Inflammatory macrophage treated with lipopolysaccharide for 4 hours (primary cell): Measurements from ENCODE around the gene SEMA3B.
"Not testable (repeated sequence)": the region's sequence is repeated elsewhere in the genome, so short reads cannot be mapped to it uniquely, and the experiment has no call there.

Source experiments
- DNase-seq: peaks from one replicate; pipeline ENCODE4 v3.0.0-alpha.2; 2020

The SEMA3B gene

GRCh38 chr3:50295553-50296431 lies 26.8 kb downstream of the SEMA3B start:
- no peak for DNase-seq

DNA sequence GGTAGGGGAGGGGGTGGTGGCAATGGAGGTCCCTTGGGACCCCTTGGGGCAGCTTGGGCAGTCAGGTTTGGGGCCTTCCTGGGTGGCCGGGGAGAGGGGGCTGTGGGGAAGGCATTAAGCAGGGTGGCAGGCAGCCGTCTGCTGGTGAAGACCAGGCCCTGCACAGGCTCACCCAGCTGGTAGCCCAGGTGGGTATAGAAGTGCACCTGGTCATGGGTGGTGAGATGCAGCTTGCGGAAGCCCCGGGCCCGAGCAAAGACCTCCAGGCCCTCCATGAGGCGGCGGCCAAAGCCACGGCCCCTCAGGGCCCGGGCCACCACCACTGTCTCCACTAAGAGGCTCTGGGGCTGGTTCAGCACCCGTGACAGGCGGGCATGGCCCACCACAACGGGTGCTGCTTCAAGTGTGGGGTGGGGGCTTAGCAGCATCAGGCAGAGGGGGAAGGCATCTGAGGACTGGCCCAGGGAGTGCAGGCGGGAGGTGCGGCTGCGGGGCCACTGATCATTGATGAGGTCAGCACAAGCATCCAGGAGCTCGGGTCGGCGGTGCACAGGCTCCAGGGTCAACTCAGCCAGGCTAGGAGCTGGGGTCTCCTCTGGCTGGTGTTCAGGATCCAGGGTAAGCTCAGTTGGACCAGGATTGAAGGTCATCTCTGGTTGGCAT lies 27.9 kb downstream of the SEMA3B start:
- no peak for DNase-seq

- DNase-seq, result no peak
These were observed 28.4 kb downstream of the SEMA3B start for GRCh38 chr3:50297384-50297775.

DNA sequence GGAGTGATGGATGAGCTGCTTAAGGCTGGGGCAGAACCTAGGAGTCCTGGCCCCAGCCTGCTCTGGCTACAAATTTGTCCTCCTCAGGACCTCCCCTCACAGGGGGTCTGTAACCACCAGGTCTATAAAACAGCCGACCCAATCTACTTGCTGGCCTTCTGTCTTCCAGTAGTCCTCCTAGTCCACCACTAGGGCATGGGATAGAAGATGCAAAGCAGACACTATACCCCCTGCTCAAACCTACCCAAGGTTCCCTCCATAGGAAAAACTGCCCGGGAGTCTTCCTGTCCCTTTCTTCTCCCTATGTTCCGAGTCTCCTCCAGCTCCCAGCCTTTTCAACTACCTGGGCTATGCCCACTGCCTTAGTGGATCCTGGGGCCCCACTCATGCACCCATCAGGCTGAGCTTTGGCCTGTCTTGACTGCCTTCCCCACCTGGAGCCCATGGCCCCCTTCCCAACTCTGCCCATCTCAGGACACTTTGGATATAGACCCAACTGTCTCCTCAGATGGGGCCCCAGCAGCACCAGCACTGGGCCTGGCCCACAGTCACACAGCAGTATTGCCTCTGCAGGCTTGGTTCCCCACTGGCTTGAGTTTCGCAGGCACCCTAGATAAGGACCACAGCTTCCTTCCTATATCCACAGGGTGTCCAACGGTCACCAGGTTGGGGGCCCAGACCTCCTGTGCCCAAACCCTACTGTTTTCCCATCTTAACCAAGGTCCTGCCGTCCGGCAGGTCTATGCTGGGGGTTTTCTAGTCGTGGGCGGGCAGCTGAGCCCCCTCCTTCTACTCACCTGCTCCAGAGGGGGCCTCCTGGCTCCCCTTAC lies 29.2 kb downstream of the SEMA3B start:
- DNase-seq, result peak; percentile 21

GRCh38 chr3:50298836-50299637 lies 30.1 kb downstream of the SEMA3B start, which contains the start of the genes HYAL3 and NAA80:
Gene HYAL3 (minus strand): TSS chr3:50299405. CDS start chr3:50295602, 3,803 bp downstream.
Gene NAA80 (minus strand): TSS chr3:50299405. CDS start chr3:50297463, 1,942 bp downstream.
- peak; percentile 100 for DNase-seq

GRCh38 chr3:50299638-50299928 lies 30.6 kb downstream of the SEMA3B start:
- no peak for DNase-seq

- peak; percentile 86 for DNase-seq
These were observed 31.2 kb downstream of the SEMA3B start for GRCh38 chr3:50299929-50300680.

- DNase-seq, result no peak
These were observed 31.8 kb downstream of the SEMA3B start for GRCh38 chr3:50300681-50301254.

DNA sequence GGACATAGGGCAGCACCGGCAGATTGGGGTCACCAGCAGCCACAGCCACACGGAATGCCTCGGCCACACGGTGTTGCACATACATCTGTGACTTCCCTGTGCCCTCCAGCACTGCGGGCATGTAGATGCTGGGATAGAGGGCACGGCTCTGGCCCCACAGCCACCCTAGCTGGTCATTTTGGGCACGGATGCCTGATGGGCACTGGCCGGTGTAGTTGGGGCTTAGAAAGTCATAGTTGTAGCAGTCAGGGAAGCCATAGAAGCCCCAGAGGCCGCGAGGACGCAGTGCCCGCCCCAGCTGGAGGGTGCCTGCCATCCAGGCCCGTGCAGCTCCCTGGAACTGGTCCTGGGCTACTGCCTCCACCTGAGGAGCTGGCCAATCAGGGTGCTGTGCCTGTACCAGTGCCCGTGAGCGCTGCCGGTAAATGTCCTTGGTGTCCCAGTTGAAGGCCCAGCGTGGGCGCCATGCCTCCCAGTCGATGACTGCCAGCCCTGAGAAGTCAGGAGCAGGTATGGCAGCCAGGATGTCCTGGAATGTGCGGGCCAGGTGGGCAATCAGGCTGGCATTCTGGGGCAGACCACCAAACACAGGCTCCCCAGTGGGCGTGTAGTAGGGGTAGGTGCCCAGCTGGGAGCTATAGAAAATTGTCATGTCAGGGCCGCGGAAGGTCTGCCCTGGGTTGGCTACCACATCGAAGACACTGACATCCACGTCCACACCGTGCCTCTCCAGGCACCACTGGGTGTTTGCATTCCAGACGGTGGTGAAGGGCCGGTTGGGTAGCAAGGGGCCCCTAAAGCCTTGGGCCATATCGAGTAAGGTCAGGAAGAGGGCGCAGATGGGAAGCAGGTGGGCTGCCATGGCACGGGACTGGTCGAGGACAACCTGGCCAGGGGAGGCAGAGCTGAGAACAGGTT lies 33.4 kb downstream of the SEMA3B start:
- no peak for DNase-seq

- no peak for DNase-seq
These were observed 34.3 kb downstream of the SEMA3B start, which contains the start of gene HYAL1 for GRCh38 chr3:50303013-50303815. Gene HYAL1 (minus strand): TSS chr3:50303574. CDS start chr3:50302956, 618 bp downstream.

- no peak for DNase-seq
These were observed 35.7 kb downstream of the SEMA3B start for GRCh38 chr3:50304601-50305000.

DNA sequence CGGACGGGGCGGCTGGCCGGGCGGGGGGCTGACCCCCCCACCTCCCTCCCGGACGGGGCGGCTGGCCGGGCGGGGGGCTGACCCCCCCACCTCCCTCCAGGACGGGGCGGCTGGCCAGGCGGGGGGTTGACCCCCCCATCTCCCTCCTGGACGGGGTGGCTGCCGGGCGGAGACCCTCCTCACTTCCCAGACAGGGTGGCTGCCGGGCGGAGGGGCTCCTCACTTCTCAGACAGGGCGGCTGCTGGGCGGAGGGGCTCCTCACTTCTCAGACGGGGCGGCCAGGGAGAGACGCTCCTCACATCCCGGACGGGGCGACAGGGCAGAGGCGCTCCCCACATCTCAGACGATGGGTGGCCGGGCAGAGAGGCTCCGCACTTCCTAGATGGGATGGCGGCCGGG lies 43.1 kb downstream of the SEMA3B start:
- not testable (repeated sequence) for DNase-seq

- no peak for DNase-seq
These were observed 45.4 kb downstream of the SEMA3B start for GRCh38 chr3:50314342-50314741.

GRCh38 chr3:50314816-50315215 lies 45.9 kb downstream of the SEMA3B start:
- DNase-seq, result no peak

GRCh38 chr3:50316657-50317242 lies 47.8 kb downstream of the SEMA3B start:
- no peak for DNase-seq

GRCh38 chr3:50317300-50317699 lies 48.4 kb downstream of the SEMA3B start:
- DNase-seq, result no peak

DNA sequence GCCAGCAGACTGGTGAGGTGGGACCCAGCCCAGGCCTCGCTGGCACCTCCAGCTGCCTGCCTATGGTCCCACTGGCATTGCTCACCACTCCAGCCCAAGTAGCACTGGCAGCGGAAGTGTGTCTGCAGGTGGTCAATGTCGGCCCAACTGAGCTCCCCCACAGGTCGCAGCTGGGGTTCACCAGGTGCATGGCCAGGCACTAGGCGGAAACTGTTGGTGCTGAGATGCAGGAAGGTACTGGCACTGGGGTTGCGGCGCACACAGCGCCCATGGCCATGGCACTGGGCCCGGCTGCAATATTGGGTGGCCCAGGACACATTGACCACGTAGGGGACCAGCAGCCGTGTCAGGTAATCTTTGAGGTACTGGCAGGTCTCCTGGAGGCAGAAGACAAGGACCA lies 49.2 kb downstream of the SEMA3B start:
- DNase-seq, result no peak

- peak; percentile 22 for DNase-seq
These were observed 49.7 kb downstream of the SEMA3B start for GRCh38 chr3:50318615-50319014.
